Measurements from ENCODE around the gene PPP6R3.

The PPP6R3 gene

GRCh38 chr11:68655806-68656205, 195.3 kb downstream of the PPP6R3 start:
- DNase-seq = no peak

- no peak for DNase-seq
Observed at GRCh38 chr11:68657021-68657780, 196.6 kb downstream of the PPP6R3 start.

- DNase-seq = no peak
Observed at GRCh38 chr11:68658097-68658496, 197.5 kb downstream of the PPP6R3 start.

GRCh38 chr11:68658661-68659060, 198.1 kb downstream of the PPP6R3 start:
- no peak for DNase-seq

- no peak for DNase-seq
Observed at GRCh38 chr11:68659158-68659921, 198.8 kb downstream of the PPP6R3 start.

- DNase-seq = no peak
Observed at GRCh38 chr11:68660066-68660810, 199.7 kb downstream of the PPP6R3 start.

- no peak for DNase-seq
Observed at GRCh38 chr11:68661014-68661413, 200.5 kb downstream of the PPP6R3 start.

GRCh38 chr11:68661697-68662603, 201.4 kb downstream of the PPP6R3 start:
- no peak for DNase-seq

- DNase-seq = no peak
Observed at GRCh38 chr11:68663482-68664010, 203.0 kb downstream of the PPP6R3 start.

GRCh38 chr11:68664141-68664540, 203.6 kb downstream of the PPP6R3 start:
- no peak for DNase-seq

GRCh38 chr11:68664906-68665305, 204.4 kb downstream of the PPP6R3 start:
- DNase-seq = no peak
